ENCODE data around the gene TNNI2.

TNNI2 gene

DNA sequence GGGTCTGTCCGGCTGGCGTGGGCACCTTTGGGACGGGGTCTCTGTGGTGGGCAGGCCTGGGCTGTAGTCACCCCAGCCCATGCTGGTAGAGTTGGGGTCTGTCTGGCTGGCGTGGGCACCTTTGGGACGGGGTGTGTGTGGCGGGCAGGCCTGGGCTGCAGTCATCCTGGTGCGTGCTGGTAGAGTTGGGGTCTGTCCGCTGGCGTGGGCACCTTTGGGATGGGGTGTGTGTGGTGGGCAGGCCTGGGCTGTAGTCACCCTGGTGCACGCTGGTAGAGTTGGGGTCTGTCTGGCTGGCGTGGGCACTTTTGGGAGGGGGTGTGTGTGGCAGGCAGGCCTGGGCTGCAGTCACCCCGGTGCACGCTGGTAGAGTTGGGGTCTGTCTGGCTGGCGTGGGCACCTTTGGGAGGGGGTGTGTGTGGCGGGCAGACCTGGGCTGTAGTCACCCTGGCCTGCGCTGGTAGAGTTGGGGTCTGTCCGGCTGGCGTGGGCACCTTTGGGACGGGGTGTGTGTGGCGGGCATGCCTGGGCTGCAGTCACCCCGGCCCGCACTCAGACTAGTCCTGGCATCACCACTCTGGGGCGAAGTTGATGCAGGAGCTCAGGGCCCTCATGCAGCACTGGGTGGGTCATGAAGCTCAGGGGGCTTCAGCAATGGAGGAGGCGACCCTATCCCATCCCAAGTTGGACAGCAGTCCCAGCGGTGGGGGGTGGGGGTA, 33.6 kb downstream of the TNNI2 start:
- TF ChIP-seq SIN3A (IDR thresholded peaks at IDR 0.05; ENCODE audit: borderline replicate concordance, insufficient read depth, low read length) (no peak), TAF1 (IDR thresholded peaks at IDR 0.05; ENCODE audit: borderline replicate concordance, insufficient read depth, low read length) (no peak), POLR2AphosphoS5 (IDR thresholded peaks at IDR 0.05; ENCODE audit: low read depth, low read length) (no peak), FOXP2 (optimal IDR thresholded peaks at IDR 0.05; ENCODE audit: borderline replicate concordance, extremely low read depth, extremely low read length, insufficient read depth) (no peak)
- TF ChIP-seq, protein P1, sequence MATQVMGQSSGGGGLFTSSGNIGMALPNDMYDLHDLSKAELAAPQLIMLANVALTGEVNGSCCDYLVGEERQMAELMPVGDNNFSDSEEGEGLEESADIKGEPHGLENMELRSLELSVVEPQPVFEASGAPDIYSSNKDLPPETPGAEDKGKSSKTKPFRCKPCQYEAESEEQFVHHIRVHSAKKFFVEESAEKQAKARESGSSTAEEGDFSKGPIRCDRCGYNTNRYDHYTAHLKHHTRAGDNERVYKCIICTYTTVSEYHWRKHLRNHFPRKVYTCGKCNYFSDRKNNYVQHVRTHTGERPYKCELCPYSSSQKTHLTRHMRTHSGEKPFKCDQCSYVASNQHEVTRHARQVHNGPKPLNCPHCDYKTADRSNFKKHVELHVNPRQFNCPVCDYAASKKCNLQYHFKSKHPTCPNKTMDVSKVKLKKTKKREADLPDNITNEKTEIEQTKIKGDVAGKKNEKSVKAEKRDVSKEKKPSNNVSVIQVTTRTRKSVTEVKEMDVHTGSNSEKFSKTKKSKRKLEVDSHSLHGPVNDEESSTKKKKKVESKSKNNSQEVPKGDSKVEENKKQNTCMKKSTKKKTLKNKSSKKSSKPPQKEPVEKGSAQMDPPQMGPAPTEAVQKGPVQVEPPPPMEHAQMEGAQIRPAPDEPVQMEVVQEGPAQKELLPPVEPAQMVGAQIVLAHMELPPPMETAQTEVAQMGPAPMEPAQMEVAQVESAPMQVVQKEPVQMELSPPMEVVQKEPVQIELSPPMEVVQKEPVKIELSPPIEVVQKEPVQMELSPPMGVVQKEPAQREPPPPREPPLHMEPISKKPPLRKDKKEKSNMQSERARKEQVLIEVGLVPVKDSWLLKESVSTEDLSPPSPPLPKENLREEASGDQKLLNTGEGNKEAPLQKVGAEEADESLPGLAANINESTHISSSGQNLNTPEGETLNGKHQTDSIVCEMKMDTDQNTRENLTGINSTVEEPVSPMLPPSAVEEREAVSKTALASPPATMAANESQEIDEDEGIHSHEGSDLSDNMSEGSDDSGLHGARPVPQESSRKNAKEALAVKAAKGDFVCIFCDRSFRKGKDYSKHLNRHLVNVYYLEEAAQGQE (IDR thresholded peaks at IDR 0.05; ENCODE audit: insufficient read depth in 1 of 2, low read depth in 2 of 2, low read length in 2 of 2) = no peak

DNA sequence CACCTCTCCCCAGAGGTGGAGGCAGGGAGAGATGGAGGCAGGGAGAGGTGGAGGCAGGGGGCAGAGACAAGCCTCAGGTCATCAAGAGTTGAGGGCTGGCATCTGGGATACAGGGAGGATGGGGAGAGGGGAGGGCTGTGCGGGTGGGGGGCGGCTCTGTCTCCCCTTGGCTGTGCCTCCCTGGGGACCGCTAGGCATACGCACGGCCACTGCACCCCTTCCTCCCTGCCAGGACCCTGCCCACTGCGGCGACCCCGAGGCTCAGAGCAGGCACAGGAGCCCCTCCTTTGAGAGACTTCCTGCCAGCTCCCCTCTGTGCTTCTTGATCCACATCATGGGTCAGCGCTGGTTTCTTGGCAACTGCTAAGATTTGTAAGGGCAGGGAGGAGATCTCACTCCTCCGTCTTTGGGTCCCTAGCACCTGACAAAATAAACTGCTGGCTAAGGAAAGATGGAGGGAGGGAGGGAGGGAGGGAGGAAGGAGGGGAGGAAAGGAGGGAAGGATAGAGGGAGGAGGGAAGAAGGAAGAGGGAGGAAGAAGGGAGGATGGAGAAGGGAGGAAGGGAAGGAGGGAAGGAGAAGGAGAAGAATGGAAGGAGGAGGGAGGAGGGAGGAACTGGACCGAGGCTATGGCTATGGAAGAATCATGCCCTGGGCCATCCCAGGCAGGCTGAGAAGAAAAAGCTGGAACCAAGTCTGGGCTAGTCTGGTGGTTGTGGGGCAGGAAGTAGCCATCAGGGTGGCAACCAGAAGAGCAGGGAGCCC, 34.4 kb downstream of the TNNI2 start:
- no peak for TF ChIP-seq SIN3A (IDR thresholded peaks at IDR 0.05; ENCODE audit: borderline replicate concordance, insufficient read depth, low read length)
- no peak for TF ChIP-seq TAF1 (IDR thresholded peaks at IDR 0.05; ENCODE audit: borderline replicate concordance, insufficient read depth, low read length)
- no peak for TF ChIP-seq FOXP2 (optimal IDR thresholded peaks at IDR 0.05; ENCODE audit: borderline replicate concordance, extremely low read depth, extremely low read length, insufficient read depth)
- TF ChIP-seq, protein P1 (IDR thresholded peaks at IDR 0.05; ENCODE audit: insufficient read depth in 1 of 2, low read depth in 2 of 2, low read length in 2 of 2) = no peak
- TF ChIP-seq POLR2AphosphoS5 (IDR thresholded peaks at IDR 0.05; ENCODE audit: low read depth, low read length) = no peak

DNA sequence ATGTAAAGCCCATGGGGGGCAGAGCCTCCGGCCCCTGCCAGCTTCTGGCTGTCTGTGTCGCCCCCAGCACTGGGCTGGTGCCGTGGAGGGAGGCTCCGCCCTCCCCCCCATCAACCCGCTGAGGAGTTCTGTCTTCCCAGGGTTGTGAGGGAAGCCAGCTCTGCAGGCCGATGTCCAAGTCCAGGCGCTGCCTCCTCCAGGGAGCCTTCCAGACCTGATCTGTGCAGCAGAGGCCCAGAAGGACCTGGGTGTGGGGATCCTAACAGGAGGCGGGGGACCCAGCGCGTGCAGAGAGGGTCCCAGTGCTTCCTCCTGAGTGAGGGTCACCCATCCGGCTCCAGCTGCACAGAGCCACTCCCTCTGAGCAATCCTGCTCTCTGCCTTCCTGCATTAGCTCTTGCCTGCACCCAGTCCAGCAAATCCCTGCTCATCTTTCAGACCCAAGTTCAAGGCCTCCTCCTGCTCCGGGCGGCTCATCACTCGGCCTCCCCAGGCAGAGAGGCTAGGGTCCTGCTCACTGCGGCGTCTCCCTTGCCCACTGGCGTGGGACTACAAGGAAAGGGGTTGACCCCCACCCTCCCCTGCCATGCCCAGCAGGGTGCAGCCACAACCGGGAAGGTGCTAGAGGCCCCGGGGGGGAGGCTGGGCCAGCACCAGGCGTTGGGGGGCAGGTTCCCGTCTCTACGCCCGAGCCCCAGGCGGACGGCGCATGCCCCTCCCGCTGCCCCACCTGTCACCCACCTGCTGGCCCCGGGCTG, 36.5 kb downstream of the TNNI2 start:
- no peak for TF ChIP-seq FOXP2 (optimal IDR thresholded peaks at IDR 0.05; ENCODE audit: borderline replicate concordance, extremely low read depth, extremely low read length, insufficient read depth)
- TF ChIP-seq POLR2AphosphoS5 (IDR thresholded peaks at IDR 0.05; ENCODE audit: low read depth, low read length) = no peak
- TF ChIP-seq, protein P1 (IDR thresholded peaks at IDR 0.05; ENCODE audit: insufficient read depth in 1 of 2, low read depth in 2 of 2, low read length in 2 of 2) = no peak
- no peak for TF ChIP-seq SIN3A (IDR thresholded peaks at IDR 0.05; ENCODE audit: borderline replicate concordance, insufficient read depth, low read length)
- TF ChIP-seq TAF1 (IDR thresholded peaks at IDR 0.05; ENCODE audit: borderline replicate concordance, insufficient read depth, low read length) = no peak

DNA sequence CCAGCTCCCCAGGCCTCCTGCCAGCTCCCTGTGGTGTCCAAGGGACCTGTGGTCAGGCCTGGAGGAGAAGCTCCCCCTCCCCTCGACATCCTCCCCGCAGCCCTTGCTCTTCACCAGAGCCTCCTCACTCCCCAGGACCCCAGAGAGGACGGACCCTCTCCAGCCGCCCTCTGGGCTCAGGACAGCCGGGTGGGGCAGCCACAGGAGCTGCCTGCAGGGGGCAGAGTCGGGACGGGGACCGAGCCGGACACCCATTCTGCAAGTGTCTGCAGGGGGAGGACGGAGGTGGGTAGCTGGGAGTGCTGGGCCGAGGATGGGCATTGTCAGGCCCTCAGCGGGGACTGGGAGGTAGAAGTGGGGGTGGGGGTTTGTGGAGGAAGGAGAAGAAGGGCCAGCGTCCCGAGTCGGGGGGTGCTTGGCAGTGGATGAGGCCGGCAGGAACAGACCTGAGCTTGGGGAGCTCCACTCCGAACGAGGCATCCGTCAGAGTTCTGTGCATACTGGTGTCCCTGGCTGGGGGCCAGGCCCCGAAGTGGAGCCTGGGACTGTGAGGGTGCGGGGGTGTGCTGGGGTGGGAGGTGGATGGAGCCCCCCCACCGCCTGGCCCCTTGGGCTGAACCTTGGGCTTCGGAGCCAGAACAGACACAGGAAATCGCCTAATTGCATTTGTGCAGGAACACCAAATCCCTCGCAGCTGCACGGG, 37.7 kb downstream of the TNNI2 start:
- TF ChIP-seq SIN3A (IDR thresholded peaks at IDR 0.05; ENCODE audit: borderline replicate concordance, insufficient read depth, low read length) = no peak; the same call in 1 of the 2 replicates
- TF ChIP-seq POLR2AphosphoS5 (IDR thresholded peaks at IDR 0.05; ENCODE audit: low read depth, low read length) = no peak
- TF ChIP-seq, protein P1 (IDR thresholded peaks at IDR 0.05; ENCODE audit: insufficient read depth in 1 of 2, low read depth in 2 of 2, low read length in 2 of 2) = no peak

Data from PFSK-1 (cell line).